HG02884 (cell line): Measurements from ENCODE around the gene CPNE8.
"Not testable (repeated sequence)": the region's sequence is repeated elsewhere in the genome, so short reads cannot be mapped to it uniquely, and the experiment has no call there.

Source experiments
- ATAC-seq: cut with Tn5 transposase; IDR thresholded peaks from one replicate; pipeline ENCODE4 v1.9.1; 2021; ENCODE audit warnings: mild to moderate bottlenecking, moderate library complexity; ENCODE audit not compliant: unreplicated experiment

CPNE8 gene

GRCh38 chr12:38744041-38744440 lies 161.3 kb downstream of the CPNE8 start:
- ATAC-seq = no peak

- ATAC-seq = not testable (repeated sequence)
Observed at GRCh38 chr12:38742496-38742895, 162.9 kb downstream of the CPNE8 start.

- no peak for ATAC-seq
Observed at GRCh38 chr12:38736821-38737220, 168.6 kb downstream of the CPNE8 start.

- ATAC-seq = no peak
Observed at GRCh38 chr12:38732761-38733160, 172.6 kb downstream of the CPNE8 start.

GRCh38 chr12:38728894-38729293 lies 176.5 kb downstream of the CPNE8 start:
- no peak for ATAC-seq

GRCh38 chr12:38721611-38722252 lies 183.7 kb downstream of the CPNE8 start:
- ATAC-seq = no peak

- ATAC-seq = no peak
Observed at GRCh38 chr12:38720661-38721060, 184.7 kb downstream of the CPNE8 start.

GRCh38 chr12:38713294-38713693 lies 192.1 kb downstream of the CPNE8 start:
- no peak for ATAC-seq

- ATAC-seq = no peak
Observed at GRCh38 chr12:38711054-38711453, 194.3 kb downstream of the CPNE8 start.

GRCh38 chr12:38708466-38708865 lies 196.9 kb downstream of the CPNE8 start:
- ATAC-seq = no peak

- ATAC-seq = no peak
Observed at GRCh38 chr12:38707648-38708047, 197.7 kb downstream of the CPNE8 start.

- no peak for ATAC-seq
Observed at GRCh38 chr12:38697289-38697688, 208.1 kb downstream of the CPNE8 start.

- ATAC-seq = no peak
Observed at GRCh38 chr12:38695057-38695456, 210.3 kb downstream of the CPNE8 start.

GRCh38 chr12:38691164-38691563 lies 214.2 kb downstream of the CPNE8 start:
- ATAC-seq = no peak

- no peak for ATAC-seq
Observed at GRCh38 chr12:38690646-38691045, 214.7 kb downstream of the CPNE8 start.

GRCh38 chr12:38689704-38690103 lies 215.7 kb downstream of the CPNE8 start:
- ATAC-seq = no peak

GRCh38 chr12:38689195-38689594 lies 216.2 kb downstream of the CPNE8 start:
- ATAC-seq = no peak

- ATAC-seq = no peak
Observed at GRCh38 chr12:38682521-38682920, 222.9 kb downstream of the CPNE8 start.

- no peak for ATAC-seq
Observed at GRCh38 chr12:38669530-38669929, 235.9 kb downstream of the CPNE8 start.

GRCh38 chr12:38669081-38669480 lies 236.3 kb downstream of the CPNE8 start:
- no peak for ATAC-seq

- no peak for ATAC-seq
Observed at GRCh38 chr12:38666425-38666824, 239.0 kb downstream of the CPNE8 start.

- no peak for ATAC-seq
Observed at GRCh38 chr12:38664661-38665269, 240.6 kb downstream of the CPNE8 start.

GRCh38 chr12:38662829-38663228 lies 242.6 kb downstream of the CPNE8 start:
- ATAC-seq = no peak
